Activated CD4-positive, alpha-beta T cell treated with anti-CD3 and anti-CD28 coated beads for 24 hours (primary cell): Measurements from ENCODE around the gene SSNA1.

Experiments used
- DNase-seq, 2 donors: peaks; one replicate each; pipeline ENCODE4 v3.0.0-alpha.2; 2020; ENCODE audit warnings: low read depth in 2 of 2

Gene SSNA1

DNA sequence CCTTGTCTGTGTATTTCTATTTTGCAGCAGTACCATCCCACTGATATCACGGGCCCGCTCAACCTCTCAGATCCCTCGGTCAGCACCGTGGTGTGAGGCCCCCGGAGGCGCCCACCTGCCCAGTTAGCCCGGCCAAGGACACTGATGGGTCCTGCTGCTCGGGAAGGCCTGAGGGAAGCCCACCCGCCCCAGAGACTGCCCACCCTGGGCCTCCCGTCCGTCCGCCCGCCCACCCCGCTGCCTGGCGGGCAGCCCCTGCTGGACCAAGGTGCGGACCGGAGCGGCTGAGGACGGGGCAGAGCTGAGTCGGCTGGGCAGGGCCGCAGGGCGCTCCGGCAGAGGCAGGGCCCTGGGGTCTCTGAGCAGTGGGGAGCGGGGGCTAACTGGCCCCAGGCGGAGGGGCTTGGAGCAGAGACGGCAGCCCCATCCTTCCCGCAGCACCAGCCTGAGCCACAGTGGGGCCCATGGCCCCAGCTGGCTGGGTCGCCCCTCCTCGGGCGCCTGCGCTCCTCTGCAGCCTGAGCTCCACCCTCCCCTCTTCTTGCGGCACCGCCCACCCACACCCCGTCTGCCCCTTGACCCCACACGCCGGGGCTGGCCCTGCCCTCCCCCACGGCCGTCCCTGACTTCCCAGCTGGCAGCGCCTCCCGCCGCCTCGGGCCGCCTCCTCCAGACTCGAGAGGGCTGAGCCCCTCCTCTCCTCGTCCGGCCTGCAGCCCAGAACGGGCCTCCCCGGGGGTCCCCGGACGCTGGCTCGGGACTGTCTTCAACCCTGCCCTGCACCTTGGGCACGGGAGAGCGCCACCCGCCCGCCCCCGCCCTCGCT is 20.5 kb upstream of the SSNA1 start:
- DNase-seq: no peak

DNA sequence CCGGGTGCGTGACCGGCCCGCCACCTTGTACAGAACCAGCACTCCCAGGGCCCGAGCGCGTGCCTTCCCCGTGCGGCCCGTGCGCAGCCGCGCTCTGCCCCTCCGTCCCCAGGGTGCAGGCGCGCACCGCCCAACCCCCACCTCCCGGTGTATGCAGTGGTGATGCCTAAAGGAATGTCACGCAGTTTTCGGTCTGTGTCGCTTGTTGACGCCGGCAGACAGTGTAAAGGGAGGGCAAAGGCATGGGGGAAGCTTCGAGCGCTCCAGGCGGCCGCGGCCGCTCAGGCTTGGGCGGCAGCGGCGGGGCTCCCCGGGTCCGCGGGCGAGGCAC is 19.9 kb upstream of the SSNA1 start:
- no peak for DNase-seq

DNA sequence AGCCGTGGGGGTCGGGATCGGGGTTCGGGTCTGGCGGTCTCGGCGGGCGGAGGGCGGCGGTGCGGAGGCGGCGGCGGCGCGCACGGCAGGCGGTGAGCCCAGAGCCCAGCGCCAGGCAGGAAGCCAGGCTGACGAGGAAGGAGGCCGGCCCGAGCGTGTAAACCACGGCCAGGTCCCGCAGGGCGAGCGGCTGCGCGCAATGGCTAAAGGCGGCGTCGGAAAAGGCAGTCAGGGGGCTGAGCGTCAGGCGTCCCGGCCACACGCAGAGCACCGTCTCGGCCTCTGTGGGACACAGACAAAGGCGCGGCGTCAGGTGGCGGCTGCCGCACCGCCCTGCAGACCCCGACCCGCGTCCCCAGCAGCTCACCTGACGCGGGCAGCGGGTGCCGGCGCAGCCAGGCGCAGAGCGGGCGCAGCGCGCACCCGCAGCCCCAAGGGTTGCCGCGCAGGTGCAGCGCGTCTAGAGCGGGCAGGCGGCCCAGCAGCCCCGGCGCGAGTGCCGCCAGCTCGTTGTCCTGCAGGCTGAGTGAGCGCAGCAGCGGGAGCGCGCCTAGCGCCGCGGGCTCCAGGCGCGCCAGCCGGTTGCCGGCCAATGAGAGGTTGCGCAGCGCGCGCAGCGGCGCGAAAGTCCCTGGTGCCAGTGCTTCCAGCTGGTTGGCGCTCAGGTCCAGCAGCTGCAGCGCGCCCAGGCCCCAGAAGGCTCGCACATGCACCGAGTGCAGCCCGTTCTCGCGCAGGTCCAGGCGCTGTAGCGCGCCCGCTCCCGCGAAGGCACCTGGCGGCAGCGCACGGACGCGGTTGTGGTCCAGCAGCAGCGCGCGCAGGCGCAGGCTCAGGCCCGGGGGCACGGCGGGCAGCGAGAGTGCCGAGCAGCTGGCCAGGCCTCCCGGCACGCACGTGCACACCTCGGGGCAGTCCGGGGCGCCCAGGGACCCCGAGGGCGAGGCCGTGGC is 19.3 kb upstream of the SSNA1 start:
- DNase-seq: no peak

DNA sequence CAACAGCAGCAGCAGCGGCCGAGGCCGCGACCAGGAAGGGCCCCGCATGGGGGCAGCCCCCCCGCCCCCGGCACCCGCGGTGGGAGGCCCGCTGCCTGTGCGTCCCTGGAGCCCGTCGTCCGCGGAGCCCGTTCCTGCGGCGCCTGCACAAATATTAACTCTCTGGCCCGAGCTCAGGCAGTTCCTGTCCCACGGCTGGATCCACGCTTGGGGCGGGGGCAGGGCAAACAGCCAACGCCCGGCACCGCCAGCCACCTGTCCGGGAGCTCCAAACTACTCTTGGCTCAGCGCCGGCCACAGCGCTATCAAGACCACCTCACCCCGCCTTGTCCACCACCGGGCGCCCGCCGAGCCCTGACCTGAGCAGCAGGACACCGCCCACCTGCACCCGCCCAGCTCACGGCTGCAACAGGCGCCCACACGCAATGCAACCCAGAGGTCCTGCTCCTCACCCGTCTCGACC is 18.5 kb upstream of the SSNA1 start, which contains the start of gene LRRC26:
Gene LRRC26 (minus strand): TSS at position 156 of the 463 bp plus-strand sequence. CDS start 108 bp downstream, at position 48.
- no peak for DNase-seq

DNA sequence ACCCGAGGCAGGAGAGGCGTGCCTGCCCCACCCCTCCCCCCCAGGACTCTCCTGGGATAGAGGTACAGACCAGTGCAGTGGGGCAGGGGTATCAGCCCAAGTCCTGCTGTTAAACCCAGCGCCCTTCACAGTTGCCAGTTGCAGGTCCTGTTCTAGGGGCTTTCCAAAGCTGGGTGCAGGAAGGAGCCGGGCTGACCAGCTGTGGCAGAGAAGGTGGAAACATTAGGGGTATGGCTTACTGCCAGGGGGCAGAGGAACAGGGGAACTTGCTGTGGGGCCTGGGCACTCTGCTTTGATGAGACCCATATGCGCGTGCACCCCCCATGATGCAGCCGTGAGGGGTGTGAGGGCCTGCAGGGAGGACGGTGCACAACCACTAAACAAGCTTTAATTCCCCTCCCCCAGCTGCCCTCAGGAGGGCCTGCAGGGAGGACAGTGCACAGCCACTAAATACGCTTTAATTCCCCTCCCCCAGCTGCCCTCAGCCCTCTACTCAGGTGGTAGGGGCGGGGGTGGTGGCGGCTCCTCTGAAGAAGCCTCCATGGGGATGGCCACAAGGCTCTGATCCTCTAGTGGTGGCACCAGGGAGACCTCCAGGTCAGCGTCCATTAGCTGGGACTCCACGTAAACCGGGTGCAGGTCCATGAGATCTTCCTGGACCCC is 17.9 kb upstream of the SSNA1 start:
- no peak for DNase-seq

DNA sequence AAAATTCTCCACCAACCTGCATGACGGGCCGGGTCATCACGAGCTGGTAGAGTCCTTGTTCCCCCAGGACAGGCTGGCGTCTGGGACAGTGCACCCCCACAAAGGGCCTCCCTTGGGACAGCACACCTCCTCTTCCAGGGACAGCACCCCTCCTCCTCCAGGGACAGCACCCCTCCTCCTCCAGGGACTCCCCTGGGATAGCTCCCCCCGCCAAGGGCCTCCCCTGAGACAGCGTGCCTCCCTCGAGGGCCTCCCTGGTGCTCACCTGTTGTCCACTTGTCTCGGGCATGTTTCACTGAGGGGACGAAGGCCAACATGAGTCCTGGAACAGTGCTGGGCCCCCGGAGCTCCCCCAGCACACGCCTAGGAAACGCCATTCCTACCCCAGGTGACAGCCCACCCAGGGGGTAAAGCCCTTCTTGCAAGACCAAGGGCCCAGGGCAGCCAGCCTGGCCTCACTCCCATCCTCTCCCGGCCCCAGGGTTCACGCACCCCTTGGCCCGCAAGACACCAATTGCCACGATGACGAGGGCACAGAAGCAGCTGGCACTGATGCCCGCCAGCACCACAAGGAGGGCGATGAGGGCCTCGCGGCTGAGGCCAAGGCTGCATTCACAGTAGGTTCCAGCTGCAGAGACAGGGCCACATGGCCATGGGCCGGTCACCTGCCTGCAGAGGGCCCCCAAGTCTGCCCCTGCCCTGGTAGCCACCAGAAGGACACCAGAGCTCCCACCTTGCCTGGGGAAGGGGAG is 17.2 kb upstream of the SSNA1 start:
- no peak for DNase-seq

DNA sequence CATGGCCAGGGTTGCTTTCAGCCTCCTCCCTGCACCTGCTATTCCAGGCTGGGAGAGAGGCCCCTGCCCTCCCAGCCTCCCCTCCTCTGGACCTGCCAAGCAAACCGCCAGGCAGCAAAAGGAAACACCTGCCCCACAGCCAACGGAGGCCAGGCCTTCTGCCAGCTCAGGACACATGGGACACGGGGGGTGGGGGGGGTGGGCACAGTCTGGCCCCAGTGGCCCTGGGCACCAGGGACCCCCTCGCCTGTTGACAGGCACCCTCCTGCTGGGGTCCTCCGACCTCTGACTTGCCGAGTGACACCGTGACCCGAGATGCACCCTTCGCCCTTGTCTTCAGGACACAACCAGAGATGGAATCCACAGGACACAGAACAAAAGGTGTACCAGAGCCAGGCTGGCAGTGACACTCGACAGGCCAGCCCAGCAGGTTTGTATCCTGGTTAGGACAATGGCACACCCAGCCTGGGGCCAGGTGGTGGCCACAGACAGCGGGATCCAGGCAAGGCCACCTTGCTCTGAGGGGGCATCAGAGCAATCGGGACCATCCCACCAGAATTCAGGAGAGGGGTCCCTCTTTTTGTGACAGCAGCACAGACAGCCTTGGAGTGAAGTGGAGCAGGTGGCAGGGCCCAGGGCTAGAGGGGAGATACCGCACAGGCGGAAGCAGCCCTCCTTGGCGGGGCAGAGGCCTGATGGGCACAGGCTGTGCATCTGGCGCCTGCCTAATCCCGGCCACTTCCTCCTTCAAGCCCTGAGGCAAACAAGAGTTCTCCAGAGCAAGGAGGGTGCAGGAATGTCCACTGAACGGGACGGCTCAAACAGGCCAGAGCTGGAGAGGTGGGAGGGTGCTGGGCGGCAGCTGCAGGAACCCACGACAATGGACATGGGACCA is 15.3 kb upstream of the SSNA1 start:
- no peak for DNase-seq

DNA sequence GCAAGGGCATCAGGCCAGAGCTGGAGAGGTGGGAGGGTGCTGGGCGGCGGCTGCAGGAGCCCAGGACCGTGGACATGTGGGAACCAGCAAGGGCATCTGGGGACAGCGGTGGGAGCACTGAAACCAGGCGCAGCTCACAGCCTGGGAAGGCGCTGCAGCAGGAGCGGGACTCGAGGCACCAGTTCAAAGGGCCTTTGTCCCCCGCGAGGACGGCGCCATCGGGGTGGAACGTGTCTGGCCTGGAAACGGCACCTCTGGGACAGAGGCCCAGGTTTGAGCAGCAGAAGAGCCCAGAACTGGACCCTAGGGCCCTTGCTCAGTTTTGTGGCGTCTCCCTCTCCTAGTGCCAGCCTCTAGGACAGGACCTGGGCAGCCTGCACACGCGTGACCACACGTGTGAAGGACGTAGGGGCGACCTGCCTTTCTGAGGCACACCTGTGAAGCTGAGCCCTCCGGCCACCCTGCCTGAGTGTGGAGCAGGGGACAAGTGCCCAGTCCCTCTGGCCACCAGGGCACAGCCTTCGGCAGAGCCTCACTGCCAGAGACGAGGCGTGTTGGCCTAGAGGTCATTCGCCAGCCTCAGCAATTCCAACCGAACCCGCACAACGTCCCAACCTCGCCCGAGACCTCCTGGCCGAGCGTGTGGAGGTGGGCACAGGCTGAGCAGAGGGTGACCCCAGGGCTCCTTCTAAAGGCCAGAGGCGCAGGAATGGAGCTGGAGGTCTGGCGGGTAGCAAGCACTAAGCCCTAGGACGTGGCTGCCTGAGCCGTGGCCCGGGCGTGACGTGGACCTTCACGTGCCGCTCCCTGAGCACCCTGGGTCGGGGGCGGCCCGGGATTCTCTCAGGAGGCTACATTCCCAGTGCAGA is 14.4 kb upstream of the SSNA1 start:
- DNase-seq: no peak

DNA sequence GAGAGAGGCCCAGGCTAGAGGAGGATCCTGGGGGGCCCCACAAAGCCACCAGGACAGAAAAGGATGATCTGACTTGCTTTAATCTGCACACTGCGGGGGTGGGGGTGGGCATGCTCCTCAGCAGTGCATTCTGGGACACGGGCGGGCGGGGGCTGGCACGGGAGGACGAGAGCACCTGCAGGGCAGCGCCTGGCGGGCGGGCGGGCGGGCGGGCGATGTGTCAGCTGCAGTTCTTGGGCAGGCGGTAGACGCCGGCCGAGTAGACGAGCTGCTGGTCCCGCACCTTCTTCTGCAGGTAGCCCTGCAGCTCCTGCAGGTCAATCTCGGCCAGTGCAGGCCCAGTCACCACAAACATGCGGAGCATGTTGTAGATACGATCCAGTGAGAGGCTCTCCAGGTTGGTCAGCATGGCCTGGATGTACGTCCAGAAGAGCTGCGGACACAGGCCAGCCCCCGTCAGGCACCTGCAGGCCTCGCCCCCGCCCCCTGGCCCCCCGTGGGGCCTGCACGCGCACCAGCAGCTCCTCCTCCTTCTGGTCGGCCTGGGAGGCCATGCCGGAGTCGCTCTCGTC is 13.7 kb upstream of the SSNA1 start:
- no peak for DNase-seq

DNA sequence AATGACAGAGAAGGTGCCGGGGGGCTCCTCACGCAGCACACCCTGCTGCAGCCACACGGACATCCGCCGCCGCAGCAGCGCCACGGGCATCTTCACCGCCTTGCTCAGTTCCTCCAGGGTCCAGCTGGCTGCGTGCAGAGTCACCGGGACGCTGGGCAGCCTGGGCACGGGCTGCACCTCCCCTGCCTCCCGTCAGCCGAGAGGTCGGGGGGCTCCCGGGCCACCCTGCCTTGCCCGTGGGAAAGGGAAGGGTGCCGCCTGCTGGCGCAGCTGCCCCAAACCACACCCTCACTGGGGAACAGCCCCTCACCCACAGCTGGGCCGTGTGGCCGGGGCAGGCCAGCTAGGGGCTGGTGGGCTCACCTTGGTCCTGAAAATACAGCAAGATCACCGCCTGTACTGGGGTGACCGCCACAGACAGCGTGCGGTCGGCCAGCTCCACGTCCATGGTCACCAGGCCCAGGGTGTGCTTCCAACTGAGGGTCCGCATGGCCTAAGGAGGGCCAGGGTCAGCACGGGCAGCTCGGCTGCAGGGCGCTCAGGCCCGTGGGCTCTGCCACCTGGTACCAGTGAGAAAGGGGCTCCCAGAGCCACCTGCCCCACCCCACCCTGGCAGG is 13.0 kb upstream of the SSNA1 start:
- DNase-seq: no peak

DNA sequence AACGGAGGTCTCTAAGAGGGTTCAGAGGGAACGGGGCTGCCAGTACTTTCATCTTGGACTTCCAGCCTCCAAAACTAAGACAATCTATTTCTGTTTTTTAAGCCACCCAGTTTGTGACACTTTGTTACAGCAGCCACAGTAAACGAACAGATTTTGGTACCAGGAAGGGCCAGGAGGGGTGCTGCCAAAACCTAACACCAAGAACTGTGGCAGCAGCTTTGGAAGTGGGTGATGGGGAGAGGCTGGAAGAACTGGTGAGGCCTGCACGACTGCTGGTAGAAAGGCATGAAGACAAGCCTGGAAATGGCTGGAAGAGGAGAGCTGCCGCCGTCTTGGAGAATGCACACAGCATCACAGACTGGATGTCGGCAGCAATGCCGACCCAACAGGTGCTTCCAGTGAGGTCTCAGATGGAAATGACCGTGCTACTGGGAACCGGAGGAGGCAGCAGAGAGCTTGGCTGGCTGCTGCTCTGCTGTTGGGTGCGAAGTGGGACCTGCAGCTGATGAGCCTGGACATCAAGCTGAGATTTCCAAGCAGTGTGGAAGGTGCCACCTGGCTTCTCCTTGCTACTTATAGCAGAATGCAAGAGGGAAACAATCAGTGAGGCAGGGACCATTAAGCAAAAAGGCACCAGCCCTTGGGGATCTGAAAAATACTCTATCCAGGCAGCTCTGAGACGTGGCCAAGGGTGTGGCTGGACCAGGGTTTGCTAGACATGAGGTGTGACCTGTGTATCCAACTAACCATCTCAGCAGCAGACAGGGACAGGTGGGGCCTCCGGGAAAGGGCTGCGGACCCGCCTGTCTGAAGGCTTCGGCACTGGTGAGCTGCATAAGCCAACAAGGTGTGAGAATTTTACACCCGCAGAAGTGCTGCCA is 11.9 kb upstream of the SSNA1 start:
- DNase-seq: no peak

DNA sequence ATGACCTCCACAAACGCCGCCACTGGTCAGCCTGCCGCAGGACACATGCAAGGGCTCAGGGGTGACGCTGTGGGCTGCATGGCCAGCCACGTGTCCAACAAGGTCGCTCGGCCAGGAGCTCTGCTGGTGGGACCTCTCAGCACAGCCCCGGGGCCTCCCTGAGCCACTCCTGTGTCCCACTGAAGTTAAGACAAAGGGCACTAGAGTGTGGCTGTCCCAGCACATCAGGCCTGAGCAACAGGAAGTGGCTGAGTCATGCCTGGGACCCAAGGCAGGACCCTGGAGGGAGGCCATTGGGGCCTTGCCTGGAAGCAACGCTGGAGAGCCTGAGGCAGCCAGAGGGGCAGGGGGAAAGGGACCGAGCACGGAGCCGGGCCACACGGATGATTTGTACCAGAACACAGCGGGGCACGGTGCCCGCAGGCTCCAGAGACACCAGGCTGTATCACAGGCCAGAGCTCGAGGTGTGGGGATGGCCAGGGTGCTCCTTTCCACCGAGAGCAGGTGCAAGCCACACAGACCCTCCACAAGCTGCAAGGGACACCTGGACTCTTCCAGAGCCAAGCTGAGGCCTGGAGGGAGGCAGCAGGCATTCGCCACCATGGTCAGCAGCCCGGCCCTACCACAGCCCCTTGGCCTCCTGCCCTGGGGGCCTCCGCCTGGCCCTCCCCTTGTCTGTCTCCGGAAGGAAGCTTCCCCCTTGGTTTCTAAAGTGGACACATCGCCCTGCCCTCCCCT is 10.1 kb upstream of the SSNA1 start:
- no peak for DNase-seq

DNA sequence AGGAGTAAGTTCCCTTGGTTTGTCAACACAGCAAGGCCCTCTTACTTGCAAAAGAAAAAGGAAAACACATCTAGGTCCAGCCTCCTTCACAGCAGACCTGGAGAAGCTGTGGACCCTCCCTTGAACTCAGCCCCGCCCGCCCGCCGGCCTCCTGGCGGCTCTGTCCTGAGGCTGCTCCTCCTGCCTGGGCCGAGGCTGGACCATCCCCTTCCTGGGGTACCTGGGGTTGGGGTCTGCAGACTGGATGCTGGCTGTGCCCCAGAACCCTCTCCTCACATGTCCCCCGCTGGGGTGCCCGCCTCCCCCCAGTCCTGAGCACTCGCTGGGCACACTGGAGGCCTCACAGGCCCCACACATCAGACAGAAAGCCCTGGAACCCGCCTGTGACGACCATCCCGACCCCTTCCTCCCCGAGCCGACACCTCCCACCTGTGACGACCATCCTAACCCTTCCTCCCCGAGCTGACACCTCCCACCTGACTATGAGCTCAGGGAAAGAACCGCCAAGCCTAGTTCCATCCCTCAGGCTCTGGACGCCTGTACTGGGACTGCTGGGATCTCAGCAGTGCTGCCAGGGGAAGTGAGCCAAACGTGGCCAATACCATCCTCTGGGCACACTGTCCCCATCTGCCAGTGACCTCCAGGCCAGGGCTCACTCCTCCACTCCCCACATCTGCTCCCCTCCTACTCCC is 9.4 kb upstream of the SSNA1 start:
- no peak for DNase-seq

DNA sequence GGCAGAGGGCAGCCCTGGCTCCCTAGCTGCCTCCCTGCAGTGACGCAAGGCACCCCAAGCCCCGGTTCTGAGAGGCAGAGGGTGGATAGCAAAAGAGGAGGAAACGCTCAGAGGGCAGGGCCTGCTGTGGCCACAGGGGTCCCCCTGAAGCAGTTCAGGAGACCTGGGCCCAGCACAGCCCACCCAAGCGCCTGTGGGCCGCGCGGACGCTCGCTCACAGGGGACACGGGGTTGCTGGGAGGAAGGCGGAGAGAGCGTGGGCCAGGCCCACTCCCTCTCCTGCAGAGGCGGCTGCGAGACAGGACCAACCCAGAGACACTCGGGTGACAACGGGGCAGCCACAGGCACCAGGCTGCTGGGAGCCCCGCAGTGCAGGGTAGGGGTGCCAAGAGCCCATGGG is 8.7 kb upstream of the SSNA1 start:
- DNase-seq: no peak

DNA sequence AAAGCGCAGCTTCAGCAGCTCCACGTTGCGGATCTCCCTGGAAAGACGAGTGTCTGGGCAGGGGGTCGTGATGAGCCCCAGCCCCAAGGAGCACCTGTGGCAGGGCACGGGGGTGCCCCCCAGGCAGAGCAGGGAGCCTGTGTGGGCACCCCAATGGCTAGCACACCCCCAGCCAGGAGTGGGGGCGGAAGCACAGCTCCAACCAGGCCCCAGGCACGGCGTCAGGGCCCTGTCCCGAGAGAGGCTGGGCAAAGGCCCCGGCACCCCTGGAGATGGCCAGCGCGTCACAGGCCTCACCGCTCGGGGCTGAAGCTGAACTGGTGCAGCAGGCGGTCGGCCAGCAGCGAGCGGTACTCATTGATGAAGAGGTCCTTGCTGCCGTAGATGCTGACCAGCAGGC is 8.0 kb upstream of the SSNA1 start:
- DNase-seq: no peak

DNA sequence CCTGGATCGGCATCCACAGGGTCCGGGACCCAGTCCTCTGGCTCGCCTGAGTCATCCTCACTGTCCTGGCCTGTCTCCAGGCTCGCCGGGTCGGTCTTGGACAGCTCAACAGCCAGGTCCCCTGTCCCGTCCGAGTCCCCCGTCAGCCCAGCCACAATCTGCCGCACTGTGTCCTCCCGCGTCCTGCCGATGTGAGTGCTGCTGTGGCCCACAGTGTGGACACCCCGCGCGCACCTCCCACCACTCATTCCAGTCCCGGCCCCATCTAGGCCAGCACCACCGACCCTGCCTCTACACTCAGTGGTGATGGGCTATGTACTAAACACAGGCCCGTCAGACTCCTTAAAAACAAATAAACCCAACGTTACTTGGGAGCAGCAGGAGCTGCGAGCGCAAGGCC is 6.8 kb upstream of the SSNA1 start:
- no peak for DNase-seq
